NCI-H774 (cell line): ENCODE measurements around the gene DTD2.

Source experiments
- DNase-seq: peaks from one replicate; lab custom pipeline; 2025; lab: John Stamatoyannopoulos, UW

Gene DTD2

GRCh38 chr14:31405106-31405505, 52.2 kb downstream of the DTD2 start:
- DNase-seq = no peak

GRCh38 chr14:31403707-31404106, 53.6 kb downstream of the DTD2 start:
- no peak for DNase-seq

- no peak for DNase-seq
These were observed 54.4 kb downstream of the DTD2 start for GRCh38 chr14:31402764-31403439.

GRCh38 chr14:31401369-31401932, 55.9 kb downstream of the DTD2 start:
- DNase-seq = no peak

- no peak for DNase-seq
These were observed 57.2 kb downstream of the DTD2 start for GRCh38 chr14:31400031-31400638.
